Left cardiac atrium (tissue), 4 donors: Measurements from ENCODE around the gene GOT1. TPM values are rescaled to one million over a fixed set of nuclear protein-coding genes. Genes with fewer than 3 reads are reported as not detected.

Source experiments
- ATAC-seq, 2 donors: fragments of 200-7000 bp; cut with Tn5 transposase; one replicate each; pipeline ENCODE4 v1.9.1; 2020; ENCODE audit warnings: mild to moderate bottlenecking in 2 of 2, moderate library complexity in 2 of 2
- DNase-seq: peaks from one replicate; pipeline ENCODE4 v3.0.0-alpha.2; 2020
- intact Hi-C, 2 donors: fragments of 100-400 bp; cut with DNase I; formaldehyde crosslinking; loops; one replicate each; pipeline versions ENCODE4 v1.14.1 to v1.15.1; 2022 to 2023
- total RNA-seq, 2 donors: library from RNA; stranded (reverse); fragmentation: NEBNext Ultra II Directional; extraction: Animal tissue kit (Norgen Biotek cat#: 25700); gene quantifications; one replicate each; pipeline ENCODE4 v1.2.1, GENCODE V29; 2021
- donor health status: DM: no; HTN: yes; CAD: no.
- donor health status: DM: no; HTN: yes; CAD: no; lungs with severe emphysema.
- donor health status: DM: yes; HTN: yes; CAD: no.
- donor health status: Dilated cardiomyopathy.

Gene GOT1
- total RNA-seq, 2 donors from 2014 or later: 404 to 437 TPM

DNA sequence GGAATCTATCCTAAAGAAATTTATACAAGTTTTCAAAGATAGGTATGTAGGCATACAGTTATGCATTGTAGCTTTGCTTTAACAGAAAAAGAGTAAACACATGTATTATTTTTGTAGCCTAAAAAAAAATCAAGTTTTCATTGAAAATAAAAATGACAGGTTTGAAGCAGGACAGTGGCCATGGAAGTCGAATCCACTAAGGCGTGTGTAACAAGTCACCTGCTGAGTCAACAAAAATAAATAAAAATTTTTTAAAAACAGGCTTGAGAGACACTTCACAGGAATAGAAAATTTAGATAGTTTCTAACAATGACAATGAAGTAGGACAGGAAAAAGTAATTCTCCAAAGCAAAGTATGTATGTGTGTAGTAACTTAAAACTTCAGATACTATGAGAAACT lies 8.5 kb upstream of the GOT1 start:
- no peak for DNase-seq
- ATAC-seq: no peak
- intact Hi-C loops: loop anchor here (5.0 to 10.0 kb wide), 3 partner anchors 173 to 974 kb away; no protein-coding TSS in a partner anchor

DNA sequence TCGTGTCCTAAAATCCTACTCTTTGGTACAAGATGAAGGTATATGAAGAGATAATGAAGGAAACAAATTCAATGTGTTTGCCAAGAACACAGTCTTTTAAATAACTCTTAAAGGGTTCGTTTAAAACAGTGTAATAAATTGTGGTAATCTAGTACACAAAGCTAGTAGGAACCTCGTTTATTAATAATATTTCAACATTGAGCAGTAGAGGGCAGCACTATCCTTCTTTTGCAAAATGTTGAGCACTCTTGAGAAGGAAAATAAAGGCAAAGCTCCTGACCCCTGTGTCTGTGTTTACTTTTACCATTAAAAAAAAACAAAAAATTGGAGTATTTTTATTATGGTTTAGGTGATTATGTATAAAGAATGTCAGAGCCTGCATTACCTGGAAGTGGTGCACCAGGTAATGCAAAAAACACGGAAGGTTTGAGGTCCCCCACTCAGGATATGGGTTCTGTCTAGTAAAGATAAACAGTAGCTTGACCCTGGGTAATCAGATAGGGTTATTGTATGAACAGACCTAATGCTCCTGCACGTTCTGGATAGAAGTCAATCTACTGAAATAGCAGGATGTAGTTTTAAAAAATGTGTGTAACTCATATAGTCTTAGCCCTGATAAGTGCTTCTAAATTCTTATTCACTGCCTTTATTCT lies 5.7 kb upstream of the GOT1 start:
- DNase-seq (no peak), ATAC-seq (peak in 1 of 2 donors; percentile 21)
- intact Hi-C loops: loop anchor here (2.0 to 10.0 kb wide), 4 partner anchors 176 to 971 kb away; no protein-coding TSS in a partner anchor

DNA sequence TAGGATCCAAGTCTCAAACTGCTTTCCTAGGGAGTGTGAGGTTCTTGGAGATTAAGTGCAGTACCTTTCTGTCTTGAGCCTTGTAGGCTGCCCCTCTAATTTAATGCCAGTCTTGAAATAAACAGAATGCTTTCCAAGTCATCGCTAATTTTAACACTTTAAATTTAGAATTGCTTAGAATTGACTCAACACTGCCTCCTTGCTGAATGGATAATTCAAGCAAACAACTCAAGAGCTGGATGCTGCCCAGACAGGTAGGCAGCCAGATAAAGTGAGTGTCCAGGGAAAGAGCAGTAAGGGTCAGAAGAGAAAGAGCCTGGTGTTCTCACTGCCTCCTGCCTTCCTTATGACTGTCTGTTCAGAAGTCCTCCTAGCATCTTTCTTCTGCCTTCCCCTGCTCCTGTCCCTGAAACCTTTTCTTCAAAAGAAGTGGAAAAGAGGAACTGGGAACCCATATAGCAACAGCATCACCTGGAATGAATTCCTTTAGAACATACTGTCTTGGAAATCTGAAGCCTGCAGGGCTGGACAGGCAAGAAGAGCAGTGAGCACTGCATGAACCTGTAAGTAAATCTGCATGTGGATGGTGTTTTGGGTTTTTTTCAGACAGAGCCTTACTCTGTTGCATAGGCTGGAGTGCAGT lies 3.1 kb upstream of the GOT1 start:
- intact Hi-C loops: loop anchor here in 1 of 2 donors (5.0 to 10.0 kb wide), 3 partner anchors 41 to 969 kb away; no protein-coding TSS in a partner anchor
- ATAC-seq: no peak
- DNase-seq: no peak

DNA sequence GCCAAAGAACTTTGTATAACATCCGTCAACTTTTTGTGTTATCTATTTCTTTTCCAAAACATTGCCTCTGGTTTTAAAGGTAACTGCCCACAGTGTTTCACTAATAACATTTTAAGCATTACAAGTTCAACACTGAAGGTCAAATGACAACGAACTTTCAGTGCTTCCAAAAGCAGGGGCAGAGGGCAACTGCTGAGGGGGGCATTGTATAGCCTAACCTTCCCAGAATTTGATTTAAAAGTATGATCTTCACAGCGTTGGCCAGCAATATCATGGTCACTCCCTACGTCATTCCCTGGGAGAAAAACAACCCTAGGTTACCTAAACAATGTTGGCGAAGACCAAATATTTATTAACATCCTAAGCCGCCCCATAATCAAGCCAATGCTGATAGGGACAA lies 2.5 kb upstream of the GOT1 start:
- intact Hi-C loops: loop anchor here in 1 of 2 donors (5.0 to 10.0 kb wide), 3 partner anchors 41 to 968 kb away; no protein-coding TSS in a partner anchor
- ATAC-seq (no peak), DNase-seq (no peak)

DNA sequence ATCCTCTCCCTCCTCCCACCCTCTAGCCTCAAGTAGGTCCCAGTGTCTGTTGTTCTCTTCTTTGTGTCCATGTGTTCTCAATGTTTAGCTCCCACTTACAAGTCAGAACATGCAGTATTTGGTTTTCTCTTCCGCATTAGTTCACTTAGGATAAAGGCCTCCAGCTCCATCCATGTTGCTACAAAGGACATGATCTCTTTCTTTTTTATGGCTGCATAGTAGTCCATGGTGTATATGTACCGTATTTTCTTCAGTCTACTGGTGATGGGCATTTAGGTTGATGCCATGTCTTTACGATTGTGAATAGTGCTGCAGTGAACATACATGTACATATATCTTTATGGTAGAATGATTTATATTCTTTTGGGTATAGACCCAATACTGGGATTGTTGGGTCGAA lies 1.6 kb upstream of the GOT1 start:
- intact Hi-C loops: loop anchor here in 1 of 2 donors (5.0 to 10.0 kb wide), 3 partner anchors 40 to 967 kb away; no protein-coding TSS in a partner anchor
- DNase-seq (no peak), ATAC-seq (no peak)

DNA sequence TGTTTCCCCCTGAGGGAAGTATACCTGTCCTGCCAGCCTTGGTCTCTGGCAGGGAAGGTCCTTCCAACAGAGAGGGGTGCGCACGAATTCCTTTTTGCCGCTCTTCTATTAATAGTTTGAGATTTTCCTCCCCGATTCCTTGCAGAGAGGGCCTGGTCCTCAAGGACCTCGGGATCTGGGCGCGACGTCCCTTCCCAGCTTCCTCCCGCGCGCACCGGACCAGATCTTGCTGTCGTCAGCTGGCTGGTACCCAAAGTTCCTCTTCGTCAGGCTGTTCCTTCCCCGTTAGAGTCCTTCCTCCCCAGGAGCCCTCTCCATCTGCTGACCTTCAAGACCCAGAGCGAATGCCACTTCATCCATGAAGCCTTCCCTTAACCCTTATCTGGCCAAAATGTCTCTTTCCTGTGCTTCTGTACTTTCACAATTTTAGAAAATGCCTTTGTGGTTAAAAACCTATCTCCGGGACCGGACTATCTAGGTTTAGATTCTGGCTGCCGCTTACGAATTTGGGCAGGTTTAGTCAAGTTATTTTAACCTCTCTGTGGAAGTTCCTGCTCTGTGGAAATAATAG lies 851 bp upstream of the GOT1 start:
- peak; percentile 85 for DNase-seq
- peak; percentile 48 to 69 for ATAC-seq
- intact Hi-C loops: loop anchor here in 1 of 2 donors (5.0 to 10.0 kb wide), 3 partner anchors 39 to 966 kb away; no protein-coding TSS in a partner anchor

DNA sequence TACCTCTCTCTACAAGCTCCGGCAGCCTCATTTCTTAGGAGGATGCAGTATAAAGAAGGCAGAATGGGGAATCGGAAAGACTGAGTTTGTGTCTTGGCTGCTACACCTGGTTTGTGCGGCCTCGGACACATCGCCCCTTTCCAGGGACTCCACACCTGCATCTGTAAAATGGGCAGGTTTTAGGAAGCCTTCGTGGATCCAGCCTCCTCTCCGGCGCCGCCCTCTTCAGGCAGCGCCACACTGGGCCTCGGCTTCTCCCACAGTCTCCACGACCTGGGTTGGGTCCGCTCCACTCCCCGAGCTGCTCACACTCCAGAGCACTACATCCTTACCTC lies 341 bp downstream of the GOT1 start:
- intact Hi-C loops: loop anchor here in 1 of 2 donors (5.0 to 10.0 kb wide), 3 partner anchors 38 to 965 kb away; no protein-coding TSS in a partner anchor
- DNase-seq (no peak), ATAC-seq (peak; percentile 2 to 15)

DNA sequence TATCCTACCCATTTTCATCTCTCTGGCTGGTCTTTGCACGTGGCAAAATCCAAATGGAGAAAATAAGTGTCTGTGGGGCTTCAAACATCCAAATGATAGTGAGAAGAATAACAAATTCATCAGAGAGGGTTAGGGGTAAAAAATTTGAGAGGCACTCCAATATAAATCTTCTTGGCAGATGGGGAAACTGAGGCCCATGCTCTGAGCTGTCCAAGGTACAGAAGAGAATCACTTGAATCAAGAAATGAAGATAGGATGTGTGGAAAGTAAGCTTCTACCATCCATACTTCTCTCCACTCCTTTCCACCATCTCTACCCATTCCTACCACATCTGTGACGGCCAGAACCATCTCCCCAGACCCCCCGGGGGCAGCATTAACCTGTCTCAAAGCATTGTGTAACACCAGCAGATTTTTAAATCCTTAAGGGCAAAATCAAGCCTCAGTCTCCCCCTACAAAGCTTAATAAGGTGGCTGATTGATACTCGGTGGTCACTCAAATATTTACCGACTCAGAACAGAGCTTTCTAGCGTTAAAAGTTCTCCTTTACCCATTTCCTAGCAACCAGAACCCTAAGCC lies 818 bp downstream of the GOT1 start:
- DNase-seq (no peak), ATAC-seq (no peak)
- intact Hi-C loops: loop anchor here in 1 of 2 donors (5.0 to 10.0 kb wide), 3 partner anchors 37 to 965 kb away; no protein-coding TSS in a partner anchor

DNA sequence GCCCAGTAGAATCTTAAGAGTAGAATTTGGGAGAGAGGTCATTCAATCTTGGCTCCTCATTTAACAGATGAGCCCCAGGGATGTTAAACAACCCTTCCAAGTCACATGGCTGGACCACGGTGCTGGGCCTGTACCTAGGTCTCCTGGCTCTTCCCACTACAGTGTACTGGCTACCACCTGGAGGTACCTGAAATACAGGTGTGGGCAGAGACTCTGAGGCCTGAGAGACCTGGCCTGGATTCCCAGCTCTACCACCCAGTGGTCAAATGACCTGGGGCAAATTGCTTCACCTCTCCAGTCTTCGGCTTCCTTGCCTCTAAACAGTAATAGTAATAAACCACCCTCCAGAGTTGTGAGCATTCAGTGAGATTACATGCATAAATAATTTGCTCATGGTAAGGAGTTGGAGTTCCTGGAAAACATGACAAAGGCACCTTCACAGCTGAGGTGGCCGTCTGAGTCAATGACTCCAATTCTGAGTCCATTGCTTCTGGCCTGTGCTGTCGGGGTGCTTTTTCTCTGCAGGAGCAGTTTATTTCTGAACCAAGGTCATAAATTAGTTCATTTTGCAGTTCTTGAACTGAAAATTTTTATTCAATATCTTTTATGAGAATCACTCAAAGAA lies 2.7 kb downstream of the GOT1 start:
- ATAC-seq: no peak
- DNase-seq: no peak
- intact Hi-C loops: no loop called here

DNA sequence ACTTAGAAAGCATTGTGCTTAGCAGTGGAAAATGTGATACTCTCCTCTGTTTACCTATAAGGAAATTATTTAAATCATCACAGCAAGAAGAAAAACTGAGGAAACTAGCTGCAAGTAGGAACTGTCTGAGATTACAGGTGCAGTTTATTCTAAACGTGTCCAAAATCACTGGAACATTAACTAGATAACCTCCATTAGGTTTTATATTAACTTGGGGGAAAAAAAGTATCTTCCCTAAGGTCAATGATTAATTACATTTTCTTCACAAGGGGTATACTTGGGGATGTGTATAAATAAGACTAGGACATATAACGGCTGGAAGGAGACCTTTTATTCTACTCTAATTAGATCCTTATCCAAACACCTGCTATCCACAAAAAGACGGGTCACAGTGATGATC lies 3.7 kb downstream of the GOT1 start:
- no peak for DNase-seq
- intact Hi-C loops: no loop called here
- no peak for ATAC-seq

DNA sequence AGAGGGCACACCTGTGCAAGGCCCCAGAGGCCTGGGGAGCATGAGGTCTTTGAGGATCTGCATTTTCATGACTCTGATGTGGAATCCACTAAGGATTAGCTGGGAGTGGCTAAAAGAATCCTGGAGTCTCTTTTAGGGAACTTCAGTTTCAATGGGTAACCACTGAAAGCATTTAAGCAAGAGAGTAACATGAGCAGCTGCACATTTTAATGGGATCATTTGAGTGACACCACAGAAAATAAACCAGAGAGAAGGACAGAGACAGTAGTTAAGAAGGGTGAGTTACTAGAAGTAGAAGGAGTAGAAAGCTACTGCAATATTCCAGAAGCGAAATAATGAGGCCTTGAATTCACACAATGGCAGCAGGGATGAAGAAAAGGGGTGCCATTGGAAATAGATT lies 5.2 kb downstream of the GOT1 start:
- no peak for ATAC-seq
- intact Hi-C loops: no loop called here

DNA sequence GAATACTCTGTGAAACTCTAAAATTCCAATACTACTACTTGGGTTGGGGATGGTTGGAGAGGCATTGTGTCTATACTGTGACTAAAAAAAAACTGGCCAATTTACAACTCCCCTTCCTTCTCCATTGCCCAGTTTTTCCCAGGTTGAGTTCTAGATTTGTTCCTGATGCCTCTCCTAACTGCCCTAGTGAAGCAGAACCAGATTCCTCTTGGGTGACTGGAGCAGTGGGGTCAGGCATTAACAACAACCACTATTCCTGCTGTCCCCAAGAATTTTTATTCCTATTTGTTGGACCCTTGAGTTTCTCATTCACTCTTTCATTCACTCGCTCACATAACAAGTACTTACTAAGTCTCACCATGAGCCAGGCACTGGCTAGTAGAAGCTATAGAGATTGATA lies 5.8 kb downstream of the GOT1 start:
- DNase-seq (no peak), ATAC-seq (no peak)
- intact Hi-C loops: no loop called here

More for the DNA sequence above, 5.2 kb downstream of the GOT1 start:
- DNase-seq: no peak

DNA sequence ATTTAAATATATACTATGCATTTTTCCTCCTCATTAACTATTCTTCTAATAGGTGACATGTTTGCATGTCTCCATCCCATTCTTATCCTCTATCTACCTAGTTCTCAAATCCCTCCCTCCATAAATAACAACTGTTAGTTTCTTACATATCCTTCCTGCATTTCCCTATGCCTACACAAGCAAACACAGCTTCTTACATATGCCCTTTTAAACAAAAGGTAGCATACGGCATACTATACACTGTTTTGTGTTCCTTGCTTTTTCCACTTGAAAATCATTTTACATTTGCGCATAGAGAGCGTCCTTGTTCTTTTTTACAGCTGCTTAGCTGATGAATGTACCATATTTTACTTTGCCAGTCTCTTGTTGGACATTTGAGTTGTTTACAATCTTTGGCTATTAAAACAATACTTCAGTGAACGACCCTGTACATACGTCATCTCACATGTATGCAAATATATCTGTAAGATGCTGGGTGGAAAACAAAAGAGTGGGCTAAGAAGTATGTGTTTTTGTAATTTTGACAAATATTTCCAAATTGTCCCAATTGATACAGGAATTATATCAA lies 7.8 kb downstream of the GOT1 start:
- no peak for ATAC-seq
- no peak for DNase-seq
- intact Hi-C loops: no loop called here

DNA sequence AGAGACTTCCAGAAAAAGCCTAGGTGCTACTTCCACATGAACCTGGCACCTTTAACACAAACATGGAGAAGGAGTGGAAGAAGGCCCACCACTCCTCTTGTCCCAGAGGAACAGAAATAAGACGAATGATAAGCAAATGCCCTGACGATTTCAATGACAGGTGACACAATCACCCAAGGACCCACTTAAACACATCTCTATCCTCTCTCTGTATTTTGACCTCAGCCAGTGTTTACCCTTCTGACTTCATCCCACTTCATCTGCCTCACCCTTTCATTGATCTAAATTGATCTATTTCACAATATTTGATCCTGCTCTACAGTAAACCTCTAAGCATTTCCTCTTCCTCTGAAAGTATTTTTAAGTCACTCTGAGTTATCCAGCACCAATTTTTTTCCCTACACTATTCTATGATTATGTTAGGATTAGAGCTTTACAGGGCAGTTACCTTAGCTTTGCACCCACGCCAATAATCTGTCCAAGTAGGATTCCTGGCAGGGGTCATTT lies 9.1 kb downstream of the GOT1 start:
- DNase-seq (no peak), ATAC-seq (no peak)
- intact Hi-C loops: no loop called here

DNA sequence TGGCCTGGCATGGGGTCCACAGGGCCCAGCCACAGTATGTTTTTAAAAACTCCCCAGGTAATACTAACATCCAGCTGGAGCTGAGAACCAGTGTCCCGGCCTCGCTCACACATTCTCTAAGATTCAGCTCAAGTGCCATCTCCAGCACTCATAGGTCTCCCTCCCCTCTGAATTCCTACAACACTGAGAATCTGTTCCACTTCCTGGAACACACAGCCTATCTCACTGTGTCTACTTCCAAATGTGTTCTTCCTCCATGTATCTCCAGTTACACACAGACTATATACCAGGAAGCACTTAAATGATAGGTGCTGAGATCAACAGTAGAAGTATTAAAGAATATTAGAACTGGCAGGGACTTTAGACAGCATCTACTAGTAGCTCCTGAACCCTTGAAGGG lies 10.7 kb downstream of the GOT1 start:
- ATAC-seq (no peak), DNase-seq (no peak)
- intact Hi-C loops: no loop called here

DNA sequence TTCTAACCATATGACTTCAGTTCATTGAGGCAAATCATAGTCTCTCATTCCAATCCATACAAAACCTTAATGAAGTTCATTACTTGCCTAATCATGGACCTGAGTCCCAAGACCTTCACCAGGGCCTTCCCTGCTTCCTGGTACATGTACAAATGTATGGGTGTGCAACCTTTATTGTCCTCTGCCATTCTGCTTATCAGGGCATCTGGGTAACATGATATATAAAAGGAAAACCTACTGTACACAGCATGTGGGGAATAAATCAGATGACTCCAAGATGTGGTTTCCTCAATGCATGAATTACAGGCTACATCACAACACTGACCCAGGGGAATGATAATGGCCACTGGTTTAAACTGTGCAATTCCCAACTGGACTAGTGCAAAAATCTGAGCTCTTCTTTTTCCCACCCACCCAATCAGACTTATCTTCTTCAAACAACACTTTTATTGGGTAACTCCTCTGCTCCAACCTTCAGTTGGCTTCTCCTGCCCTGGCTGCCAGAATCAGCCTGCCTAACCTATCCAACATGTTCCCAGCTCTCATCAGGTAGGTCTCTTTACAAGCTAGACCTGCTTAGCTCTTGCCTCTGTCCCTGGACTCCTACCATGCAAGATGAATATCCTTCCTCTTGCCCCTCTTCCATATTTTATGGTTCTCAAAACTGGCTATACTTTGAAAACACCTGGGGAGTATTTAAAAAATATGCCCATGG lies 11.4 kb downstream of the GOT1 start:
- DNase-seq (no peak), ATAC-seq (no peak)
- intact Hi-C loops: no loop called here

DNA sequence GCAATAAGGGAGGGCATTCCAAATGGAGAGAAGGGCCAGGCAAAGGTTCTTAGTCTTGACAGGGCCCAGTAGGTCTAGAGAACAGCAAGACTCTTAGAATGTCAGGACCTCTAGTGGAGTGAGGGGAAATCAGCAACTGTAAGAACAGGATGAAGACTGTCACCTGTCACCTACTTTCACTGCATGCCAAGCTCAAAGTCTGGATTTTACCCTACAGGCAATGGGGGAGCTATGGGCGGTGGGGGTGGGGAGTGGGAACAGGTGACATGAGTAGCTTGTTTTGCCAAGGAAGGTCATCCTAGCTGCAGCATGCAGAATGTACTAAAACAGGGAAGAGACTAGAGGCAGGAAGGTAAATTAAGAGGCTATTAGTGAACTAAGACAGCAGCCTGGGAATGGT lies 18.3 kb downstream of the GOT1 start:
- peak; percentile 12 to 32 for ATAC-seq
- DNase-seq: no peak
- intact Hi-C loops: no loop called here

DNA sequence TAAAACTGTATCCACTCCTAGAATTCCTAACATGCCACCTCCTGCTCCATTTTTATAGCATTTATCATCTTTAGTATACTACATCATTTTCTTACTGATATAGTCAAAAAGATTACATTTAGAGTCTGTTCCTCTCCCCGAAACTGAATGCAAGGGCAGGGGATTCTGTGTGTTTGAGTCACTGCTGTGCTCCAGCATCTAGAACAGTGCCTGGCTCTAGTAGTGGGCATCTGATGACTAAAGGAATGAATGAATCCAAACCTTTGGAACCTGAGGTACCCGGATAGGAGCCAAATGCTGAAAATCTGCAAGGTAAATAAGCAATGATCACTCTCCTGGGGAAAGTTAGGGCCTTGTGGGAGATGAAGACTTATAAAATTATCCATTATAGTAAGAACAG lies 18.9 kb downstream of the GOT1 start:
- ATAC-seq: no peak
- no peak for DNase-seq
- intact Hi-C loops: no loop called here
